ENCODE measurements around the gene FIBCD1.

DNA sequence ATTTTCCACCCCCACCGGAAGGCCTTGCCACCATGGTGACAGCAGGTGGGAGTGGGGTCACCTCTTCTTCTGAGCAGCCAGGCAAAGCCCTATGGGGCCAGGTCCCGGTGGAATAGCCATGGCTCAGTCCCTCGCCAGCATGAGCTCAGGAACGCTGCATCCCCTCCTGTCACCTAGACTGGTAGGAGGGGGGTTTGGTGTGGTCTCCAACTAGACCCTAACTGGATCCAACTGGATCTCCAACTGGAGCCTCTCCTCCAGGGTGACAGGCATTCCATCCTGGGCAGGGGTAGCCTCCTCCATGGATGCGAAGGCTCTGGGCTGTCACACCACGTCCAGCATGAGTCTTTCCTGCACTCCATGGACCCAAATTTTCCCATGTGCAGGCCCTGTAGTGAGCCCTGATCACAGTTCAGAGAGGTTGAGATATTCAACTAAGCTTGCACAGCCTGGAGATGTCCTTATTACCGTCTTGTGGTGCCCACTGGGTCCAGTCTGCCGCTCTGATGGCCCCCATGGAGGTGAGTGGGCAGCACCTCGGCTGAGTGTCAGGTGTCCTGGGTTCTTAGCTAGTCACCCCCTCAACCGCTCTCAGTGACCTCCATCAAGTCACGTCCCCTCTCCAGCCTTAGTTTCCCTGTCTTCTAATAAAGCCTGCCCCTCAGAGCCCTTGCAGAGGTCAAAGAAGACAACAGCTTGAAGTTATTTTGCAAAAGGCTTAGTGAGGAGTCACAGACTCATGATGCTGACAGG, 18.6 kb upstream of the FIBCD1 start:
- TF ChIP-seq PAX5 (IDR thresholded peaks at IDR 0.05; ENCODE audit: insufficient read depth, low read length, severe bottlenecking) (no peak), POLR2A (IDR thresholded peaks at IDR 0.05; ENCODE audit: low read depth, low read length) (no peak), TAF1 (IDR thresholded peaks at IDR 0.05; ENCODE audit: low read depth, low read length) (no peak), POLR2AphosphoS5 (IDR thresholded peaks at IDR 0.05; ENCODE audit: low read depth, low read length) (no peak), POU2F2 (IDR thresholded peaks at IDR 0.05; ENCODE audit: low read depth, low read length) (no peak)
